IMR-90 (cell line): ENCODE measurements around the gene RNASEH2B. TPM values are rescaled to one million over a fixed set of nuclear protein-coding genes. Genes with fewer than 3 reads are reported as not detected.
A peak's percentile ranks its signal among the peaks of the same experiment; 100 is the strongest.

Source experiments
- ATAC-seq: fragments of 200-7000 bp; cut with Tn5 transposase; 2 replicates; pipeline ENCODE4 v1.9.1; 2020; ENCODE audit warnings: low read depth, mild to moderate bottlenecking, moderate library complexity
- BruUV-seq: library from RNA; stranded (reverse); fragments of 400-500 nt; replicated peaks from 2 replicates; lab custom pipeline; 2021; lab: Mats Ljungman, UMichigan
- CTCF ChIA-PET: fragments of 300-600 bp; formaldehyde crosslinking; extraction: SDS; loops from one replicate; lab custom pipeline; 2021; ENCODE audit warnings: antibody characterized with exemption; lab: Yijun Ruan, JAX
- POLR2A ChIA-PET: fragments of 300-600 bp; sonication (Branson Sonifier 250); formaldehyde crosslinking; loops from one replicate; lab custom pipeline; 2022; ENCODE audit warnings: antibody characterized with exemption; ENCODE audit not compliant: unreplicated experiment; lab: Charles Lee
- DNase-seq: peaks from one replicate; pipeline ENCODE4 v3.0.0; 2013
- H2AFZ ChIP-seq: replicated peaks from 2 replicates; pipeline ENCODE3; 2013; ENCODE audit warnings: low read length, mild to moderate bottlenecking; ENCODE audit not compliant: poor library complexity
- H2AK5ac ChIP-seq: 2 replicates; pipeline ENCODE4 v1.6.1; 2013; ENCODE audit warnings: low read depth, low read length, inconsistent platforms
- H2AK9ac ChIP-seq: replicated peaks from 2 replicates; pipeline ENCODE3; 2013; ENCODE audit warnings: mild to moderate bottlenecking, low read depth, low read length, moderate library complexity; ENCODE audit not compliant: poor library complexity
- H2BK120ac ChIP-seq: 2 replicates; pipeline ENCODE4 v1.6.1; 2013; ENCODE audit warnings: low read depth, low read length, inconsistent platforms
- H2BK15ac ChIP-seq: 3 replicates; pipeline ENCODE4 v1.6.1; 2013; ENCODE audit warnings: low read depth, low read length, inconsistent platforms
- H2BK20ac ChIP-seq: 2 replicates; pipeline ENCODE4 v1.6.1; 2013; ENCODE audit warnings: low read depth, mild to moderate bottlenecking, inconsistent platforms, low read length, moderate library complexity
- H2BK5ac ChIP-seq: 2 replicates; pipeline ENCODE4 v1.6.1; 2013; ENCODE audit warnings: mild to moderate bottlenecking, low read depth, low read length, inconsistent platforms; ENCODE audit not compliant: poor library complexity, severe bottlenecking
- H3K14ac ChIP-seq: replicated peaks from 2 replicates; pipeline ENCODE4 v1.6.1; 2013; ENCODE audit warnings: low read depth, low read length, inconsistent platforms
- H3K18ac ChIP-seq: 2 replicates; pipeline ENCODE4 v1.6.1; 2013; ENCODE audit warnings: low read depth, low read length, control low read depth
- H3K23ac ChIP-seq: 2 replicates; pipeline ENCODE4 v1.6.1; 2013; ENCODE audit warnings: low read depth, low read length, inconsistent platforms
- H3K27ac ChIP-seq: 2 replicates; pipeline ENCODE4 v1.5.1; 2013; ENCODE audit warnings: mild to moderate bottlenecking, control low read depth, low read length; ENCODE audit not compliant: insufficient read depth
- H3K27me3 ChIP-seq: 2 replicates; pipeline ENCODE4 v1.6.1; 2013; ENCODE audit warnings: low read length; ENCODE audit not compliant: control insufficient read depth, insufficient read depth
- H3K36me3 ChIP-seq: 2 replicates; pipeline ENCODE4 v1.6.1; 2013; ENCODE audit warnings: low read length, mixed read lengths; ENCODE audit not compliant: control insufficient read depth, insufficient read depth
- H3K4ac ChIP-seq: 2 replicates; pipeline ENCODE4 v1.6.1; 2013; ENCODE audit warnings: low read depth, low read length, inconsistent platforms
- H3K4me1 ChIP-seq: 2 replicates; pipeline ENCODE4 v1.6.1; 2013; ENCODE audit warnings: low read length, mixed read lengths; ENCODE audit not compliant: control insufficient read depth, insufficient read depth
- H3K4me2 ChIP-seq: 2 replicates; pipeline ENCODE4 v1.6.1; 2013; ENCODE audit warnings: low read depth, mild to moderate bottlenecking, control low read depth, low read length, moderate library complexity
- H3K4me3 ChIP-seq: 2 replicates; pipeline ENCODE4 v1.5.1; 2013; ENCODE audit warnings: low read depth, mild to moderate bottlenecking, control low read depth, low read length, moderate library complexity; ENCODE audit not compliant: insufficient read depth
- H3K56ac ChIP-seq: 2 replicates; pipeline ENCODE4 v1.6.1; 2013; ENCODE audit warnings: low read length, inconsistent platforms; ENCODE audit not compliant: insufficient read depth; ENCODE audit errors: extremely low read depth
- H3K79me1 ChIP-seq, 2 experiments: 2 replicates each; pipeline ENCODE4 v1.6.1; 2013; ENCODE audit warnings: low read length in 2 of 2, inconsistent platforms in 1 of 2, low read depth in 1 of 2
- H3K9ac ChIP-seq: 2 replicates; pipeline ENCODE4 v1.6.1; 2013; ENCODE audit warnings: low read depth, low read length, control low read depth
- H3K9me1 ChIP-seq: 2 replicates; pipeline ENCODE4 v1.6.1; 2013; ENCODE audit warnings: low read length, inconsistent platforms; ENCODE audit not compliant: insufficient read depth
- H3K9me3 ChIP-seq: 2 replicates; pipeline ENCODE4 v1.6.1; 2013; ENCODE audit warnings: low read length; ENCODE audit not compliant: control insufficient read depth, insufficient read depth
- H4K20me1 ChIP-seq: 2 replicates; pipeline ENCODE4 v1.6.1; 2013; ENCODE audit warnings: low read length, inconsistent platforms; ENCODE audit not compliant: insufficient read depth
- H4K5ac ChIP-seq: 2 replicates; pipeline ENCODE4 v1.6.1; 2013; ENCODE audit warnings: mild to moderate bottlenecking, low read depth, low read length, control low read depth
- H4K8ac ChIP-seq, 2 experiments: 2 replicates each; pipeline ENCODE4 v1.6.1; 2013; ENCODE audit warnings: low read depth in 2 of 2, low read length in 2 of 2, control low read depth in 1 of 2, inconsistent platforms in 1 of 2
- H4K91ac ChIP-seq: 2 replicates; pipeline ENCODE4 v1.6.1; 2013; ENCODE audit warnings: low read depth, low read length, inconsistent platforms; ENCODE audit not compliant: insufficient read depth
- BHLHE40 ChIP-seq: fragments of 150-350 bp; IDR thresholded peaks from 2 replicates; pipeline ENCODE4 v1.6.1; 2016; ENCODE audit warnings: mild to moderate bottlenecking, low read depth, low read length
- CEBPB ChIP-seq: IDR thresholded peaks from 2 replicates; pipeline ENCODE4 v1.6.1; 2012; ENCODE audit warnings: low read depth, low read length, improper control_type of control experiment
- CHD1 ChIP-seq: IDR thresholded peaks from 2 replicates; pipeline ENCODE4 v1.6.1; 2012; ENCODE audit warnings: low read depth, low read length, improper control_type of control experiment
- CTCF ChIP-seq: conservative IDR thresholded peaks from 2 replicates; pipeline ENCODE4 v1.5.1; 2012; ENCODE audit warnings: mild to moderate bottlenecking, low read depth, low read length, improper control_type of control experiment
- ELK1 ChIP-seq: fragments of 150-350 bp; IDR thresholded peaks from 2 replicates; pipeline ENCODE4 v1.6.1; 2016; ENCODE audit warnings: low read depth, mild to moderate bottlenecking, low read length, moderate library complexity, borderline replicate concordance
- FOS ChIP-seq: fragments of 150-350 bp; IDR thresholded peaks from 2 replicates; pipeline ENCODE4 v1.6.1; 2016; ENCODE audit warnings: low read depth, low read length
- MAFK ChIP-seq: IDR thresholded peaks from 2 replicates; pipeline ENCODE4 v1.6.1; 2012; ENCODE audit warnings: low read depth, low read length, improper control_type of control experiment
- MAZ ChIP-seq: IDR thresholded peaks from 2 replicates; pipeline ENCODE4 v1.6.1; 2012; ENCODE audit warnings: low read depth, mild to moderate bottlenecking, low read length, improper control_type of control experiment, moderate library complexity, borderline replicate concordance
- MXI1 ChIP-seq: IDR thresholded peaks from 2 replicates; pipeline ENCODE4 v1.6.1; 2012; ENCODE audit warnings: low read depth, mild to moderate bottlenecking, low read length, moderate library complexity, borderline replicate concordance
- NFE2L2 ChIP-seq: fragments of 150-350 bp; IDR thresholded peaks from 2 replicates; pipeline ENCODE4 v1.6.1; 2016; ENCODE audit warnings: low read depth, mild to moderate bottlenecking, low read length
- POLR2A ChIP-seq: IDR thresholded peaks from 2 replicates; pipeline ENCODE4 v1.6.1; 2012; ENCODE audit warnings: mild to moderate bottlenecking, low read depth, low read length
- RAD21 ChIP-seq: IDR thresholded peaks from 2 replicates; pipeline ENCODE4 v1.6.1; 2012; ENCODE audit warnings: low read length, improper control_type of control experiment
- RCOR1 ChIP-seq: IDR thresholded peaks from 2 replicates; pipeline ENCODE4 v1.6.1; 2012; ENCODE audit warnings: mild to moderate bottlenecking, low read length, improper control_type of control experiment; ENCODE audit not compliant: insufficient replicate concordance
- RFX5 ChIP-seq: IDR thresholded peaks from 2 replicates; pipeline ENCODE4 v1.8.0; 2012; ENCODE audit warnings: low read depth, mild to moderate bottlenecking, low read length, moderate library complexity
- SMC3 ChIP-seq: fragments of 150-350 bp; IDR thresholded peaks from 2 replicates; pipeline ENCODE4 v1.6.1; 2016; ENCODE audit warnings: low read depth, mild to moderate bottlenecking, antibody characterized with exemption, low read length, moderate library complexity
- USF2 ChIP-seq: fragments of 150-350 bp; IDR thresholded peaks from 2 replicates; pipeline ENCODE4 v1.6.1; 2017; ENCODE audit warnings: mild to moderate bottlenecking, antibody characterized with exemption, low read length, low read depth
- WGBS, 2 experiments: methylation state at CpG; one replicate each; pipeline versions ENCODE4 v1.1.5 to v1.1.7; 2013; ENCODE audit warnings: missing lambda C conversion rate in 2 of 2; ENCODE audit not compliant: insufficient read length in 1 of 2; ENCODE audit errors: extremely low coverage in 2 of 2; 5-methylcytosine and 5-hydroxymethylcytosine counted together
- dilution Hi-C: fragments of 300-500 bp; cut with HindIII; formaldehyde crosslinking; loops from one replicate; pipeline ENCODE4 v1.14.3; 2018; ENCODE audit warnings: low sequenced_read_pairs; ENCODE audit not compliant: unreplicated experiment
- in situ Hi-C: fragments of 300-500 bp; cut with MboI; formaldehyde crosslinking; loops from 3 replicates; pipeline ENCODE4 v1.14.3; 2019; ENCODE audit warnings: low sequenced_read_pairs, inconsistent platforms, mixed read lengths
- intact Hi-C: fragments of 100-400 bp; cut with micrococcal nuclease; formaldehyde crosslinking; loops from 2 replicates; pipeline ENCODE4 v1.10.0; 2022
- polyA plus RNA-seq, 3 experiments: library from polyadenylated mRNA; depleted of rRNA; stranded (reverse); fragments of >200 nt; gene quantifications; 2 replicates each; pipeline ENCODE4 v1.2.3, GENCODE V29; 2012; ENCODE audit warnings: low replicate concordance in 1 of 3
- total RNA-seq: library from RNA; depleted of rRNA; stranded (reverse); fragments of >200 nt; gene quantifications from 2 replicates; pipeline ENCODE4 v1.2.3, GENCODE V29; 2012

RNASEH2B gene
- total and polyA plus RNA-seq, 2 of the 4 experiments (the other 2 are of a cell fraction) = 11.2 to 14.2 TPM

GRCh38 chr13:50948601-50949000 lies 39.0 kb downstream of the RNASEH2B start:
- no peak overlapping the region for H2AK5ac ChIP-seq
- ChIA-PET CTCF (no interaction called here), POLR2A (no interaction called here)
- H3K36me3 ChIP-seq = peaks cover 3% of the 10 kb centered on the region; the same call in 1 of the 2 replicates
- 100% methylated on average over 1 of the region's 1 CpG; no CpG with 5 or more reads in 1 of the 2 experiments for WGBS, 2 experiments
- H3K4me3 ChIP-seq = no peak overlapping the region
- in situ Hi-C loops (no loop called here), dilution Hi-C loops (no loop called here), intact Hi-C loops (no loop called here)
- H3K79me1 ChIP-seq = no peaks in the 10 kb centered on the region
- H3K23ac ChIP-seq = no peak overlapping the region
- no peaks in the 10 kb centered on the region for H3K27me3 ChIP-seq
- no peak overlapping the region for H3K9ac ChIP-seq
- no peaks in the 10 kb centered on the region for H4K20me1 ChIP-seq
- H3K4me2 ChIP-seq = no peak overlapping the region
- BruUV-seq = no TSS peak
- no peak overlapping the region for H4K91ac ChIP-seq
- no peak overlapping the region for H3K56ac ChIP-seq
- H3K4ac ChIP-seq = no peak overlapping the region
- no peak overlapping the region for H2AK9ac ChIP-seq
- no peak overlapping the region for H3K14ac ChIP-seq
- no peak overlapping the region for H2BK15ac ChIP-seq
- H2AFZ ChIP-seq = no peak overlapping the region
- TF ChIP-seq RAD21 (no peak), MAZ (no peak), USF2 (no peak), POLR2A (no peak), CTCF (no peak), BHLHE40 (no peak), MXI1 (no peak), RCOR1 (no peak), FOS (no peak), SMC3 (no peak), NFE2L2 (no peak), CHD1 (no peak), MAFK (no peak), CEBPB (no peak), ELK1 (no peak), RFX5 (no peak)
- no peak overlapping the region for H3K27ac ChIP-seq
- no peaks in the 10 kb centered on the region for H3K9me1 ChIP-seq
- H2BK20ac ChIP-seq = no peak overlapping the region
- no peaks in the 10 kb centered on the region for H3K9me3 ChIP-seq
- H3K18ac ChIP-seq = no peak overlapping the region
- DNase-seq = peak; percentile 5
- no peaks in the 10 kb centered on the region for H3K4me1 ChIP-seq
- no peak overlapping the region for H2BK5ac ChIP-seq
- H4K5ac ChIP-seq = no peak overlapping the region
- no peak overlapping the region for H2BK120ac ChIP-seq
- no peak for ATAC-seq
- no peak overlapping the region for H4K8ac ChIP-seq
